ENCODE results near the gene LYPD6B. TPM values are rescaled to one million over a fixed set of nuclear protein-coding genes. Genes with fewer than 3 reads are reported as not detected.

The LYPD6B gene
- total and polyA plus RNA-seq, 2 donors (not counting 3 experiments of a cell fraction or from before 2014, with no cell fraction given): not detected

GRCh38 chr2:149087751-149088150 is 49.3 kb downstream of the LYPD6B start:
- no TSS peak for BruUV-seq (replicated peaks)
- no peaks in the 10 kb centered on the region for H4K20me1 ChIP-seq (replicated peaks; ENCODE audit: control insufficient read depth, extremely low read depth, insufficient read depth, low read length)
- no peak overlapping the region for H3K4me3 ChIP-seq (replicated peaks in 1 of 3; ENCODE audit: insufficient read depth in 1 of 3, low read depth in 1 of 3, low read length in 3 of 3)
- intact Hi-C loops (cut with micrococcal nuclease): loop anchor here (2.0 kb wide), 1 partner anchor 473 kb away; no protein-coding TSS in a partner anchor
- dilution Hi-C loops (cut with MboI; ENCODE audit: extremely low pct_ligation_motif_present, low sequenced_read_pairs): no loop called here
- H3K79me2 ChIP-seq (ENCODE audit: control insufficient read depth, insufficient read depth, low read length): no peaks in the 10 kb centered on the region
- no peaks in the 10 kb centered on the region for H3K9me3 ChIP-seq (replicated peaks; ENCODE audit: control insufficient read depth, insufficient read depth, low read length)
- no peak overlapping the region for H3K9ac ChIP-seq (replicated peaks; ENCODE audit: extremely low read depth, insufficient read depth, low read length)
- no peak overlapping the region for H2AFZ ChIP-seq (ENCODE audit: low read depth, low read length)
- no peaks in the 10 kb centered on the region for H3K36me3 ChIP-seq (ENCODE audit: control insufficient read depth in 2 of 2, extremely low read depth in 1 of 2, insufficient read depth in 2 of 2, low read length in 2 of 2)
- no peak for TF ChIP-seq EZH2 (IDR thresholded peaks at IDR 0.05; ENCODE audit: borderline replicate concordance, low read depth, low read length, severe bottlenecking)
- no peak for TF ChIP-seq JUN (IDR thresholded peaks at IDR 0.05; ENCODE audit: borderline replicate concordance, insufficient read depth, insufficient read length, low read depth)
- peak; percentile 19 to 48 for TF ChIP-seq CTCF (IDR thresholded peaks at IDR 0.05; ENCODE audit: extremely low read depth in 1 of 2, insufficient read depth in 1 of 2, low read depth in 1 of 2, low read length in 2 of 2)
- no peak for TF ChIP-seq FOS (IDR thresholded peaks at IDR 0.05; ENCODE audit: borderline replicate concordance, insufficient read depth, low read length)
- no peak for TF ChIP-seq GATA2 (IDR thresholded peaks at IDR 0.05; ENCODE audit: insufficient read depth, insufficient read length, low read depth, low read length)
- ChIA-PET POLR2A (no interaction called here), CTCF (interaction anchor here (1.1 kb wide), 1 partner anchor 473 kb away, joined by 5 read pairs; no protein-coding TSS in a partner anchor)
- no peaks in the 10 kb centered on the region for H3K4me1 ChIP-seq (ENCODE audit: control insufficient read depth, extremely low read depth, insufficient read depth, low read length)
- DNase-seq (ENCODE audit: low read depth, low spot score) (peak; percentile 4), FAIRE-seq (no peak)
- H3K27ac ChIP-seq (ENCODE audit: insufficient read depth, low read depth, low read length): no peak overlapping the region
- H3K9me1 ChIP-seq (replicated peaks; ENCODE audit: control insufficient read depth, extremely low read depth, insufficient read depth, low read length): no peaks in the 10 kb centered on the region
- no peak overlapping the region for H3K4me2 ChIP-seq (ENCODE audit: insufficient read depth, low read length)
- H3K27me3 ChIP-seq (ENCODE audit: control insufficient read depth in 2 of 2, insufficient read depth in 2 of 2, low read length in 2 of 2): peaks cover 0 to 2% of the 10 kb centered on the region in 2 experiments

- no peak for FAIRE-seq
- no peak for DNase-seq (ENCODE audit: low read depth, low spot score)
- intact Hi-C loops (cut with micrococcal nuclease) (no loop called here), dilution Hi-C loops (cut with MboI; ENCODE audit: extremely low pct_ligation_motif_present, low sequenced_read_pairs) (no loop called here)
- no peaks in the 10 kb centered on the region for H3K4me1 ChIP-seq (ENCODE audit: control insufficient read depth, extremely low read depth, insufficient read depth, low read length)
- no peak overlapping the region for H3K4me2 ChIP-seq (ENCODE audit: insufficient read depth, low read length)
- H3K36me3 ChIP-seq (ENCODE audit: control insufficient read depth in 2 of 2, extremely low read depth in 1 of 2, insufficient read depth in 2 of 2, low read length in 2 of 2): no peaks in the 10 kb centered on the region
- no peak for TF ChIP-seq POLR2AphosphoS5 (IDR thresholded peaks at IDR 0.05; ENCODE audit: insufficient read depth, low read depth, low read length)
- no peak for TF ChIP-seq CTCF (IDR thresholded peaks at IDR 0.05; ENCODE audit: extremely low read depth in 1 of 2, insufficient read depth in 1 of 2, low read depth in 1 of 2, low read length in 2 of 2)
- TF ChIP-seq MYC (IDR thresholded peaks at IDR 0.05; ENCODE audit: low read depth, low read length): no peak
- TF ChIP-seq EZH2 (IDR thresholded peaks at IDR 0.05; ENCODE audit: borderline replicate concordance, low read depth, low read length, severe bottlenecking): no peak
- TF ChIP-seq MAX (IDR thresholded peaks at IDR 0.05; ENCODE audit: insufficient read depth, insufficient read length): no peak
- TF ChIP-seq POLR2A (IDR thresholded peaks at IDR 0.05; ENCODE audit: low read depth, low read length): no peak
- no peak for TF ChIP-seq FOS (IDR thresholded peaks at IDR 0.05; ENCODE audit: borderline replicate concordance, insufficient read depth, low read length)
- TF ChIP-seq GATA2 (IDR thresholded peaks at IDR 0.05; ENCODE audit: insufficient read depth, insufficient read length, low read depth, low read length): no peak
- TF ChIP-seq JUN (IDR thresholded peaks at IDR 0.05; ENCODE audit: borderline replicate concordance, insufficient read depth, insufficient read length, low read depth): no peak
- no peaks in the 10 kb centered on the region for H4K20me1 ChIP-seq (replicated peaks; ENCODE audit: control insufficient read depth, extremely low read depth, insufficient read depth, low read length)
- ChIA-PET POLR2A (no interaction called here), CTCF (no interaction called here)
- H3K9ac ChIP-seq (replicated peaks; ENCODE audit: extremely low read depth, insufficient read depth, low read length): no peak overlapping the region
- no peak overlapping the region for H2AFZ ChIP-seq (ENCODE audit: low read depth, low read length)
- H3K27ac ChIP-seq (ENCODE audit: insufficient read depth, low read depth, low read length): no peak overlapping the region
- BruUV-seq (replicated peaks): no TSS peak
- H3K9me3 ChIP-seq (replicated peaks; ENCODE audit: control insufficient read depth, insufficient read depth, low read length): no peaks in the 10 kb centered on the region
- H3K4me3 ChIP-seq (replicated peaks in 1 of 3; ENCODE audit: insufficient read depth in 1 of 3, low read depth in 1 of 3, low read length in 3 of 3): no peak overlapping the region
- H3K9me1 ChIP-seq (replicated peaks; ENCODE audit: control insufficient read depth, extremely low read depth, insufficient read depth, low read length): no peaks in the 10 kb centered on the region
- no peaks in the 10 kb centered on the region for H3K79me2 ChIP-seq (ENCODE audit: control insufficient read depth, insufficient read depth, low read length)
- H3K27me3 ChIP-seq (ENCODE audit: control insufficient read depth in 2 of 2, insufficient read depth in 2 of 2, low read length in 2 of 2): peaks cover 0 to 4% of the 10 kb centered on the region in 2 experiments
Observed at GRCh38 chr2:149089068-149089467, 50.6 kb downstream of the LYPD6B start.

Data from endothelial cell of umbilical vein (primary cell).